KMS-11 (cell line): Measurements from ENCODE around the gene KLK1.

Experiments used
- H2AFZ ChIP-seq: fragments of 200-600 bp; sonication (generic); 2 replicates; pipeline ENCODE4 v1.6.1; 2016; ENCODE audit warnings: antibody characterized with exemption, mixed run types, low read depth
- H3K27ac ChIP-seq: fragments of 200-600 bp; sonication (generic); 2 replicates; pipeline ENCODE4 v1.6.1; 2016; ENCODE audit warnings: mild to moderate bottlenecking, mixed run types
- H3K27me3 ChIP-seq: fragments of 200-600 bp; sonication (generic); 2 replicates; pipeline ENCODE4 v1.6.1; 2017; ENCODE audit warnings: mild to moderate bottlenecking, low read depth, mixed run types, moderate library complexity; ENCODE audit not compliant: insufficient read depth
- H3K36me3 ChIP-seq: fragments of 200-600 bp; sonication (generic); 2 replicates; pipeline ENCODE4 v1.6.1; 2017; ENCODE audit warnings: mild to moderate bottlenecking, mixed run types; ENCODE audit not compliant: insufficient read depth
- H3K4me1 ChIP-seq: fragments of 200-600 bp; sonication (generic); 2 replicates; pipeline ENCODE4 v1.6.1; 2016; ENCODE audit warnings: mild to moderate bottlenecking, low read depth, mixed run types; ENCODE audit not compliant: poor library complexity, severe bottlenecking
- H3K4me2 ChIP-seq: fragments of 200-600 bp; sonication (generic); 2 replicates; pipeline ENCODE4 v1.7.0; 2016; ENCODE audit warnings: mild to moderate bottlenecking, mixed run types
- H3K4me3 ChIP-seq: fragments of 200-600 bp; sonication (generic); IDR thresholded peaks from 2 replicates; pipeline ENCODE4 v1.6.1; 2017; ENCODE audit warnings: low read depth, low read length, mixed read lengths; ENCODE audit not compliant: insufficient read depth
- H3K79me2 ChIP-seq: fragments of 200-600 bp; sonication (generic); 2 replicates; pipeline ENCODE4 v1.6.1; 2016; ENCODE audit warnings: low read depth, mixed run types; ENCODE audit not compliant: insufficient read depth
- H3K9ac ChIP-seq: fragments of 200-600 bp; sonication (generic); 2 replicates; pipeline ENCODE4 v1.6.1; 2016; ENCODE audit warnings: mild to moderate bottlenecking, mixed run types
- H4K20me1 ChIP-seq: fragments of 200-600 bp; sonication (generic); 2 replicates; pipeline ENCODE4 v1.6.1; 2016; ENCODE audit warnings: mild to moderate bottlenecking, mixed run types; ENCODE audit not compliant: insufficient read depth
- TF ChIP-seq, protein P1 (sequence below): fragments of 200-600 bp; sonication (generic); conservative IDR thresholded peaks from 2 replicates; pipeline ENCODE4 v1.6.1; 2017; ENCODE audit warnings: low read depth, mild to moderate bottlenecking, antibody characterized with exemption, low read length, moderate library complexity, mixed read lengths

Gene KLK1

DNA sequence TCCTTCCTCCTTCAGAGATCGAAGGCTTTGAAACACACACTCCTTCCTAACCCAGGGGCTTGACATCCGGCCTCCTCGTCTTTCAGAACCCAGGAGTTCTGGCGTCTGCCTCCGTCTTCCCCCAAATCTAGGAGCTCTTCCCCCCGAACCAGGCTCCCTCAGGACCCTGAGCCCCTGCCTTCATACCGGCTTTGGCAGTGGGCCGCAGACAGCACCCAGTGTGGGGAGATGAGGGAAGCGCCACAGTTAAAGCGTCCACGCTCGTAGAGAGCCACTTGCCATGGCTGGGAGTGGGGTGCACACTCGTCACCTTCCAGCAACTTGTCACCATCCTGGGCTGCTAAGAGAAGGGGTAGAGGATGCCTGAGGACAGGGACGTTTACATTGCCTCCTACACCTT, 3.9 kb upstream of the KLK1 start:
- Histone ChIP-seq H3K36me3 (no peaks in the 10 kb centered on the region), H2AFZ (no peak overlapping the region), H3K27ac (no peak overlapping the region), H3K4me3 (no peak overlapping the region), H4K20me1 (no peaks in the 10 kb centered on the region), H3K4me2 (no peak overlapping the region), H3K27me3 (peaks cover 22% of the 10 kb centered on the region), H3K9ac (no peak overlapping the region), H3K79me2 (no peaks in the 10 kb centered on the region), H3K4me1 (no peaks in the 10 kb centered on the region)
- TF ChIP-seq, protein P1, sequence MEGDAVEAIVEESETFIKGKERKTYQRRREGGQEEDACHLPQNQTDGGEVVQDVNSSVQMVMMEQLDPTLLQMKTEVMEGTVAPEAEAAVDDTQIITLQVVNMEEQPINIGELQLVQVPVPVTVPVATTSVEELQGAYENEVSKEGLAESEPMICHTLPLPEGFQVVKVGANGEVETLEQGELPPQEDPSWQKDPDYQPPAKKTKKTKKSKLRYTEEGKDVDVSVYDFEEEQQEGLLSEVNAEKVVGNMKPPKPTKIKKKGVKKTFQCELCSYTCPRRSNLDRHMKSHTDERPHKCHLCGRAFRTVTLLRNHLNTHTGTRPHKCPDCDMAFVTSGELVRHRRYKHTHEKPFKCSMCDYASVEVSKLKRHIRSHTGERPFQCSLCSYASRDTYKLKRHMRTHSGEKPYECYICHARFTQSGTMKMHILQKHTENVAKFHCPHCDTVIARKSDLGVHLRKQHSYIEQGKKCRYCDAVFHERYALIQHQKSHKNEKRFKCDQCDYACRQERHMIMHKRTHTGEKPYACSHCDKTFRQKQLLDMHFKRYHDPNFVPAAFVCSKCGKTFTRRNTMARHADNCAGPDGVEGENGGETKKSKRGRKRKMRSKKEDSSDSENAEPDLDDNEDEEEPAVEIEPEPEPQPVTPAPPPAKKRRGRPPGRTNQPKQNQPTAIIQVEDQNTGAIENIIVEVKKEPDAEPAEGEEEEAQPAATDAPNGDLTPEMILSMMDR, result no peak

DNA sequence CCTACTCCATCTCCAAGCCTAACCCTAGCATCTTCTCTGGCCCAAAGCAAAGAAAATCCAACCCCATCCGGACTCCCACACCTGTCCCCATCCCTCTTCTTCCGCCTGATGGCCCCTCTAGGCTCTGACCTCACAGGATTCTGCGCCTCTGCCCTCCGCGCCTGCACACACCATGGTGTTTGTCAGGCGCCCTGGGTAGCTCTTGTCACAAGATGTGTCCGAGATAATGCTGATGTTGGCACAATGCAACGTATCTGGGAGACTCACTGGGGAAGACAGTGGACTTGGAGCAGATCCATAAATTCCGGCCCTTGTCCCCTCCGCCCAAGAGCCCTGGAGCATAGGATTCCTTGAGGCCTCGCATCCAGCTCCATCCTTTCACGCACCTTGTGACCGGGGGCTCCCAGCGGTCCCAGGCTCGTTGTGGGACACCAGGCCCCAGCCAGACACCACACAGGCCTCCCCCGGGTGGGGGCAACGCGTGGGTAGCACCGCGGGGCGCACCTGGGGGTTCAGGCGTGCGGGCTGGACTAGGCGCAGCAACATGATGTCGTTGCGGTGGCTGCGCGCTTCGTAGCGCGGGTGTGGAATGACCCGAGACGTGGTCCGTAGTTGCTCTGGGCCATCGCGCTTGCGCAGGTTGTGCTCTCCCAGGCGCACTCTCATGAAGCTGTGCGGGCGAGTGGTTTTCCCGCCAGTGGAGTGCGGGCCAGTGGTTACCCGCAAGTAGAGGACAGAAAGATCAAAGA, 3.1 kb upstream of the KLK1 start:
- no peaks in the 10 kb centered on the region for H3K4me1 ChIP-seq
- no peak overlapping the region for H2AFZ ChIP-seq
- TF ChIP-seq, protein P1, result no peak
- no peaks in the 10 kb centered on the region for H3K36me3 ChIP-seq
- no peak overlapping the region for H3K27ac ChIP-seq
- no peaks in the 10 kb centered on the region for H4K20me1 ChIP-seq
- no peak overlapping the region for H3K4me3 ChIP-seq
- no peak overlapping the region for H3K4me2 ChIP-seq
- H3K9ac ChIP-seq, result no peak overlapping the region
- H3K79me2 ChIP-seq, result no peaks in the 10 kb centered on the region
- peaks cover 22% of the 10 kb centered on the region for H3K27me3 ChIP-seq

DNA sequence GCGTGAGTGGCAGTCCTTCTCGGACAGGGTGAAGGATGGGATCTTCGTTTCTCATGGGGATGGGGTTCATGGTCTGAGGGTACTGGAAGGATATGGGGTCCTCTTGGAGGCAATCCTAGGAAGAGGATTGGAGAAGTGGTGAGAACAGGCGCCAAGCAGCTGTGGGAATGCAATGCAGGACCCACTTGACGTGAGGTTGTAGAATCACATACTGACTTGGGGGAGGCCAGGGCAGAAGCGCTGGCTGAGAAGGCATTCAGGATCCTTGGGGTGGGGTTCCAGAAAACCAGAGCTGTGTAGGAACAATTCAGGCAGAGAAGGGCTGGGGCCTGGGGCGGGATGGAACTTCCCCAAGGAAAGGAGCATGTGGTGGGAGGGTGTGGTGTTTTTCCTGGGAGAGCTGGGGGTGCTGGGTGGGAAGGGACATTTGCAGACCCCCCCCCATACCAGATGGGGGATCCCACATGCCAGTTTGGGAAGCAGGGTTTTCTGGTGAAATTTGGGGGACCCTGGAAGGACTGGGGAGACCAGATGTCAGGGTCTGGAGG, 852 bp downstream of the KLK1 start:
- TF ChIP-seq, protein P1, result no peak

DNA sequence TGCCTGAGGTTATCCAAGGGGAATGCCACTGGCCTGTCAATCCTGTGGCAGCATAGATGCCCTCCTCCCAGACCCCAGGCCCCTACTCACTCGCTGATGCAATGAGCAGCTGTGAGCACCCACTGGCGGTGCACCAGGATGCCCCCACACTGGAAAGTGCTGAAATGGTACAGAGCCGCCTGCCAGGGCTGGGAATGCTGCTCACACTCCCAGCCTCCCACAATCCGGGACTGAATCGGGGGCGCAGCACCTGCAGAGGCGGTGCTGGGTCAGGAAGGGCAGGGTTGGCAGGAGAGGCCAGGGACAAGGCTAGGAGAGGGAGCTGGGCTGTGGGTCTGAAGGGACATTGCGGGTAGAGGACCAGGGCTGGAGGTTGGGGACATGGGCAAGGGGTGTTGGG, 2.0 kb downstream of the KLK1 start:
- Histone ChIP-seq H3K27me3 (peaks cover 47% of the 10 kb centered on the region), H2AFZ (no peak overlapping the region), H3K4me2 (no peak overlapping the region), H4K20me1 (no peaks in the 10 kb centered on the region), H3K4me3 (no peak overlapping the region), H3K27ac (no peak overlapping the region), H3K36me3 (no peaks in the 10 kb centered on the region), H3K9ac (no peak overlapping the region), H3K79me2 (no peaks in the 10 kb centered on the region), H3K4me1 (no peaks in the 10 kb centered on the region)
- TF ChIP-seq, protein P1, result no peak

More for the DNA sequence above, 852 bp downstream of the KLK1 start:
- Histone ChIP-seq H3K27me3 (peaks cover 44% of the 10 kb centered on the region), H3K79me2 (no peaks in the 10 kb centered on the region), H4K20me1 (no peaks in the 10 kb centered on the region), H2AFZ (no peak overlapping the region), H3K27ac (no peak overlapping the region), H3K4me2 (no peak overlapping the region), H3K4me1 (no peaks in the 10 kb centered on the region), H3K4me3 (no peak overlapping the region), H3K36me3 (no peaks in the 10 kb centered on the region), H3K9ac (no peak overlapping the region)
